ENCODE results near the gene NLGN2.
A peak's percentile ranks its signal among the peaks of the same experiment; 100 is the strongest.

GRCh38 chr17:7394452-7395191 lies 13.0 kb upstream of the NLGN2 start, which contains the start of gene PLSCR3:
- TF ChIP-seq, protein P1, sequence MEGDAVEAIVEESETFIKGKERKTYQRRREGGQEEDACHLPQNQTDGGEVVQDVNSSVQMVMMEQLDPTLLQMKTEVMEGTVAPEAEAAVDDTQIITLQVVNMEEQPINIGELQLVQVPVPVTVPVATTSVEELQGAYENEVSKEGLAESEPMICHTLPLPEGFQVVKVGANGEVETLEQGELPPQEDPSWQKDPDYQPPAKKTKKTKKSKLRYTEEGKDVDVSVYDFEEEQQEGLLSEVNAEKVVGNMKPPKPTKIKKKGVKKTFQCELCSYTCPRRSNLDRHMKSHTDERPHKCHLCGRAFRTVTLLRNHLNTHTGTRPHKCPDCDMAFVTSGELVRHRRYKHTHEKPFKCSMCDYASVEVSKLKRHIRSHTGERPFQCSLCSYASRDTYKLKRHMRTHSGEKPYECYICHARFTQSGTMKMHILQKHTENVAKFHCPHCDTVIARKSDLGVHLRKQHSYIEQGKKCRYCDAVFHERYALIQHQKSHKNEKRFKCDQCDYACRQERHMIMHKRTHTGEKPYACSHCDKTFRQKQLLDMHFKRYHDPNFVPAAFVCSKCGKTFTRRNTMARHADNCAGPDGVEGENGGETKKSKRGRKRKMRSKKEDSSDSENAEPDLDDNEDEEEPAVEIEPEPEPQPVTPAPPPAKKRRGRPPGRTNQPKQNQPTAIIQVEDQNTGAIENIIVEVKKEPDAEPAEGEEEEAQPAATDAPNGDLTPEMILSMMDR (IDR thresholded peaks at IDR 0.05; ENCODE audit: low read length) = peak; percentile 33
- TF ChIP-seq EZH2 (IDR thresholded peaks at IDR 0.05; ENCODE audit: borderline replicate concordance, low read length) = no peak

Measured in OCI-LY1 (cell line).